Activated CD8-positive, alpha-beta memory T cell treated with anti-CD3 and anti-CD28 coated beads for 1 hour (primary cell): ENCODE measurements around the gene CD40LG.

ENCODE experiments used
- DNase-seq, 2 donors: peaks; one replicate each; pipeline ENCODE4 v3.0.0-alpha.2; 2020; ENCODE audit warnings: low read depth in 1 of 2; ENCODE audit errors: extremely low read depth in 1 of 2

The CD40LG gene

GRCh38 chrX:136647677-136648360 is at the start of gene CD40LG:
Gene CD40LG (plus strand): TSS chrX:136648158. CDS start chrX:136648249, 91 bp downstream.
- no peak for DNase-seq

GRCh38 chrX:136598631-136599030 is 49.3 kb upstream of the CD40LG start:
- no peak for DNase-seq

GRCh38 chrX:136600059-136600458 is 47.9 kb upstream of the CD40LG start:
- no peak for DNase-seq

- DNase-seq: no peak
Measured at GRCh38 chrX:136607236-136607635, 40.7 kb upstream of the CD40LG start.

GRCh38 chrX:136608295-136608933 is 39.5 kb upstream of the CD40LG start:
- DNase-seq: no peak

GRCh38 chrX:136616987-136617685 is 30.8 kb upstream of the CD40LG start:
- no peak for DNase-seq

GRCh38 chrX:136619899-136620505 is 28.0 kb upstream of the CD40LG start:
- DNase-seq: no peak

GRCh38 chrX:136620780-136621179 is 27.2 kb upstream of the CD40LG start:
- DNase-seq: no peak

- no peak for DNase-seq
Measured at GRCh38 chrX:136622568-136622967, 25.4 kb upstream of the CD40LG start.

- DNase-seq: no peak
Measured at GRCh38 chrX:136623396-136623795, 24.6 kb upstream of the CD40LG start.

GRCh38 chrX:136625246-136625645 is 22.7 kb upstream of the CD40LG start:
- DNase-seq: no peak

GRCh38 chrX:136626237-136626636 is 21.7 kb upstream of the CD40LG start:
- DNase-seq: no peak

GRCh38 chrX:136626891-136627290 is 21.1 kb upstream of the CD40LG start:
- no peak for DNase-seq

GRCh38 chrX:136627409-136627808 is 20.5 kb upstream of the CD40LG start:
- DNase-seq: no peak

GRCh38 chrX:136629084-136629750 is 18.7 kb upstream of the CD40LG start:
- DNase-seq: no peak

GRCh38 chrX:136630881-136631280 is 17.1 kb upstream of the CD40LG start:
- no peak for DNase-seq

GRCh38 chrX:136635235-136635634 is 12.7 kb upstream of the CD40LG start:
- no peak for DNase-seq

GRCh38 chrX:136636121-136636520 is 11.8 kb upstream of the CD40LG start:
- no peak for DNase-seq

GRCh38 chrX:136639506-136640176 is 8.3 kb upstream of the CD40LG start:
- DNase-seq: no peak

GRCh38 chrX:136643243-136643642 is 4.7 kb upstream of the CD40LG start:
- no peak for DNase-seq
